Skeletal muscle satellite cell (primary cell): Measurements from ENCODE around the gene OSBPL5.

Source experiments
- H3K27me3 ChIP-seq: 2 replicates; pipeline ENCODE4 v1.7.0; 2013; ENCODE audit warnings: low read length; ENCODE audit not compliant: control insufficient read depth, insufficient read depth
- H3K36me3 ChIP-seq: 2 replicates; pipeline ENCODE4 v1.7.0; 2013; ENCODE audit warnings: mild to moderate bottlenecking, control low read depth, low read length; ENCODE audit not compliant: insufficient read depth
- H3K4me1 ChIP-seq: 2 replicates; pipeline ENCODE4 v1.7.0; 2013; ENCODE audit warnings: low read length; ENCODE audit not compliant: control insufficient read depth, insufficient read depth
- H3K4me2 ChIP-seq: 2 replicates; pipeline ENCODE4 v1.7.0; 2013; ENCODE audit warnings: mild to moderate bottlenecking, low read length
- H3K4me3 ChIP-seq: 2 replicates; pipeline ENCODE4 v1.7.0; 2013; ENCODE audit warnings: low read length
- H3K9ac ChIP-seq: 2 replicates; pipeline ENCODE4 v1.7.0; 2013; ENCODE audit warnings: mild to moderate bottlenecking, low read depth, low read length, moderate library complexity
- H3K9me3 ChIP-seq: replicated peaks from 2 replicates; pipeline ENCODE4 v1.7.0; 2013; ENCODE audit warnings: mild to moderate bottlenecking, control low read depth, low read length

The OSBPL5 gene

GRCh38 chr11:3049430-3050243 is 115.5 kb downstream of the OSBPL5 start:
- H3K36me3 ChIP-seq: peaks cover 19% of the 10 kb centered on the region
- peaks cover 17% of the 10 kb centered on the region for H3K4me1 ChIP-seq
- H3K4me3 ChIP-seq: peak overlapping the region; percentile 50
- peak overlapping the region; percentile 68 for H3K4me2 ChIP-seq
- H3K27me3 ChIP-seq: no peaks in the 10 kb centered on the region
- no peaks in the 10 kb centered on the region for H3K9me3 ChIP-seq
- H3K9ac ChIP-seq: peak overlapping the region; percentile 27

GRCh38 chr11:3047637-3048036 is 117.5 kb downstream of the OSBPL5 start:
- no peak overlapping the region for H3K4me2 ChIP-seq
- no peak overlapping the region for H3K9ac ChIP-seq
- H3K27me3 ChIP-seq: no peaks in the 10 kb centered on the region
- peaks cover 34% of the 10 kb centered on the region for H3K4me1 ChIP-seq
- H3K4me3 ChIP-seq: no peak overlapping the region
- no peaks in the 10 kb centered on the region for H3K9me3 ChIP-seq
- H3K36me3 ChIP-seq: peaks cover 16% of the 10 kb centered on the region

DNA sequence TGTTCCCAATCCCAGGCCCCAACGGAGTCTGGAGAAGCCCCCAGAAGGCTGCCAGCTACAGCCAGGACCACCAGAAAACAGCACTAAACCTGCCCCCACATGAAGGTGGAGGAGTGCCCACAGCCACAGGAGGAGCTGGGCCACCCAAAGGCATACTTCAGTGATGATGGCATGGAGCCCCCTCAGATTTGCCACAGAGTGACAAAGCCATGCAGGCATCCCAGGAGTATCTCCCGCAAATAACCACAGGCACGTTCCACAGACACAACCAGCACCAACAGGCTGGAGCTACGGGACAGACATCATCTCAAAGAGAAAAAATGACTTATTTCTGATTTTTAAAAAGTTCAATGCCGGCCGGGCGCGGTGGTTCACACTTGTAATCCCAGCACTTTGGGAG is 118.5 kb downstream of the OSBPL5 start:
- peaks cover 22% of the 10 kb centered on the region for H3K36me3 ChIP-seq
- no peak overlapping the region for H3K4me3 ChIP-seq
- no peaks in the 10 kb centered on the region for H3K9me3 ChIP-seq
- no peak overlapping the region for H3K9ac ChIP-seq
- no peak overlapping the region for H3K4me2 ChIP-seq
- peaks cover 37% of the 10 kb centered on the region for H3K4me1 ChIP-seq
- no peaks in the 10 kb centered on the region for H3K27me3 ChIP-seq

- no peak overlapping the region for H3K9ac ChIP-seq
- H3K36me3 ChIP-seq: peaks cover 26% of the 10 kb centered on the region
- no peak overlapping the region for H3K4me3 ChIP-seq
- no peaks in the 10 kb centered on the region for H3K27me3 ChIP-seq
- H3K4me1 ChIP-seq: peaks cover 37% of the 10 kb centered on the region
- no peaks in the 10 kb centered on the region for H3K9me3 ChIP-seq
- no peak overlapping the region for H3K4me2 ChIP-seq
These were observed 118.9 kb downstream of the OSBPL5 start for GRCh38 chr11:3046190-3046589.

- H3K4me2 ChIP-seq: no peak overlapping the region
- H3K27me3 ChIP-seq: no peaks in the 10 kb centered on the region
- no peaks in the 10 kb centered on the region for H3K9me3 ChIP-seq
- no peak overlapping the region for H3K4me3 ChIP-seq
- H3K36me3 ChIP-seq: peaks cover 38% of the 10 kb centered on the region
- H3K9ac ChIP-seq: no peak overlapping the region
- H3K4me1 ChIP-seq: peaks cover 30% of the 10 kb centered on the region
These were observed 120.2 kb downstream of the OSBPL5 start for GRCh38 chr11:3044915-3045314.

- H3K36me3 ChIP-seq: peaks cover 45% of the 10 kb centered on the region
- no peaks in the 10 kb centered on the region for H3K9me3 ChIP-seq
- H3K4me3 ChIP-seq: no peak overlapping the region
- H3K27me3 ChIP-seq: no peaks in the 10 kb centered on the region
- peak overlapping the region; percentile 11 for H3K9ac ChIP-seq
- H3K4me1 ChIP-seq: peaks cover 23% of the 10 kb centered on the region
- H3K4me2 ChIP-seq: peak overlapping the region; percentile 46
These were observed 121.1 kb downstream of the OSBPL5 start for GRCh38 chr11:3044004-3044403.

DNA sequence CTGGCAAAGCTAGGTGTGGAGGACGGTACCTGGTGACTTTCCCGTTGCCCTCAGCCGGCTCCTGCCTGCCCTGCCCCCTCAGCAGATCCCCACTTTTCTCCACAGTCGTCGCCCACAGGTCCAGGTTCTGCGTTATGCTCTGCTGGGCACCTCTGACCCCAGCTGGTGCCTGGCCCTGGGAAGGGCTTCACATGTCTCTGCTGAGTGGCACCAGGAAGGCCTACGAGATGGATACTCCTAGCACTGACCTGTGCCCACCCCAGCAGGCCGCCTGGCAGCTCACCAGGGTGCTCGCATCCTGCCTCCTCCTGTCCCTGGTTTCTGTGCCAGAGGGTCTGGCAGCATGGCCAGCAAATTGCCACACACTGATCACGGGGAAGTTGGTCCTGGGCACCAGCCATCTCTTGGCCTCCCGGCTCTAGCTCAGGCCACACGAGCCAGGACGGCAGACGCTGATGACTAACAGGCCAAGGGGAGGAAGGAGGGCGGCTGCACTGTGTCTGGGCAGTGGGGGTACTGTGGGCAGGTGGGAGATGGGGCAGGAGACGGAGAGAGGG is 121.7 kb downstream of the OSBPL5 start:
- peak overlapping the region; percentile 46 for H3K4me2 ChIP-seq
- no peak overlapping the region for H3K4me3 ChIP-seq
- H3K4me1 ChIP-seq: peaks cover 20% of the 10 kb centered on the region
- H3K9me3 ChIP-seq: no peaks in the 10 kb centered on the region
- peak overlapping the region; percentile 45 for H3K9ac ChIP-seq
- H3K27me3 ChIP-seq: no peaks in the 10 kb centered on the region
- H3K36me3 ChIP-seq: peaks cover 49% of the 10 kb centered on the region

GRCh38 chr11:3042496-3043314 is 122.4 kb downstream of the OSBPL5 start:
- Histone ChIP-seq H3K4me2 (peak overlapping the region; percentile 46), H3K36me3 (peaks cover 56% of the 10 kb centered on the region), H3K4me1 (peaks cover 26% of the 10 kb centered on the region), H3K9ac (peak overlapping the region; percentile 45), H3K4me3 (no peak overlapping the region), H3K9me3 (no peaks in the 10 kb centered on the region), H3K27me3 (no peaks in the 10 kb centered on the region)

DNA sequence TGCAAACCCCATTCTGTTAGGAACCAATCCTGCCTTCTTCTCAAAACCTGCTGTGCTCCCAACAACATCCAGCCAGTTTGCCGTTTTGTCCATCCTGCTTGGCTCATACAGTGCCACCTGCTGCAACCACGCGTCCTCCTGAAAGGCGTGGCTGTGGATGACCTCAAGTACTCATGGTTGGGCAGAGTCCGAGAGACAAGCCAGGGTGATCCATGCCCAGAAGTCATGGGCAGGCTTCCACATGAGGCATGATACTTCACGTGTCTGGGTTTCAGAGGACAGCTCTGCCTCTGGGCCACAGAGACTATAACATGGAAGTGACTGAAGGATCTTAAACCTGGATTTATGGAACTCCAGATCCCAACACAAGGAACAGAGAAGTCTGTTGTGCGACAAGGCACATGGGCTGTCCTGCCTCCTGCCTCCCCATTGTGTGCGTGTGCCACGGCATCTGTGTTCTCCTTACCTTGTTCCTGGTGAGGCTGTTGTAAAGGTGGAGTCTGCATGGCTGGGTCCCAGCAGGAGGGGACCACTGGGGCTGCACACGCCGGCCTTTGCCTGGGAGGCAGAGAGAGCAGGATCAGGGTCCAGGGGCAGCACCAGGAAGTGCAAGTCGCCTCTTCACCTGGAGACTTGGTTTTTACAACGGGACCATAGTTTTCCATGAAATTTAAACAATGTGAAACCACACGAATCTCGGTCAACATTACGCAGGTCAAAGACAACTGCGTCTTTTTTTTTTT is 123.2 kb downstream of the OSBPL5 start:
- Histone ChIP-seq H3K27me3 (no peaks in the 10 kb centered on the region), H3K4me1 (peaks cover 30% of the 10 kb centered on the region), H3K9me3 (no peaks in the 10 kb centered on the region), H3K4me3 (no peak overlapping the region), H3K9ac (no peak overlapping the region), H3K4me2 (no peak overlapping the region), H3K36me3 (peaks cover 58% of the 10 kb centered on the region)

DNA sequence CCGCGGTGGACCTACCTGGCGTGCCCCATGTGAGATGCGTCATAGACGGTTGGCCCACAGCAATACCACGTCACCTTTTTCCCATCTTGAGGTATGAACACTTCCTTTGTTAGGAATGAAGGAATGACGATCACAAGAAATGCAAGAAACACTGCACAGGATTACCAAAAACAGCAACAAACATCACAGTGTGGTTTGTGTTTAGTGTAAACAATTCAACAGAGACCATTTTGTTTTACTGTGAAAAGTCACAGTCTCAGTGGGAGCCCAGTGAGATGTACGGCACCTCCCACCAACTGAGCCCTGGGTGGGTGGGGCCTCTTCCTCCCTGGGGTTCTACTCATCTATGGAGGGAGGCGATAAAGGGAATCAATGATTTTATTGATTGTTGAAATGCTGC is 124.2 kb downstream of the OSBPL5 start:
- H3K36me3 ChIP-seq: peaks cover 62% of the 10 kb centered on the region
- H3K9me3 ChIP-seq: no peaks in the 10 kb centered on the region
- no peak overlapping the region for H3K4me3 ChIP-seq
- H3K4me1 ChIP-seq: peaks cover 30% of the 10 kb centered on the region
- no peak overlapping the region for H3K9ac ChIP-seq
- H3K27me3 ChIP-seq: no peaks in the 10 kb centered on the region
- H3K4me2 ChIP-seq: no peak overlapping the region

DNA sequence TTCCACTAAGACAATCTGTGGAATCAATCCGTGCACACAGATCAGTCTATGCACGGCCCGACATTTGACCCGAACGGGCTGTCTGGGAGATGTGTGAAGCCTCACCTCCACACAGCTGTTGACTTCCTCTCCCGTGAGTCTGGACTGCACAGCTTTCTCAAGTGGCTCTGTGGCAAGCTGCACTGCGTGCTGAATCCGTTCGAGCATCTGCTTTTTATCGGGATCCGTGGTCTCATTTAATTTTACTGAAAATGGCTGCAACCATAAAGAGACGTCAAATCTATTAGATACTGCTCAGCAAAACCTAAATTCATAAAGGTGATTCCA is 127.2 kb downstream of the OSBPL5 start:
- H3K27me3 ChIP-seq: no peaks in the 10 kb centered on the region
- no peak overlapping the region for H3K4me3 ChIP-seq
- no peaks in the 10 kb centered on the region for H3K9me3 ChIP-seq
- H3K4me2 ChIP-seq: no peak overlapping the region
- peaks cover 68% of the 10 kb centered on the region for H3K36me3 ChIP-seq
- peaks cover 16% of the 10 kb centered on the region for H3K4me1 ChIP-seq
- H3K9ac ChIP-seq: no peak overlapping the region
